GDM1 (cell line): ENCODE data around the gene BCAS4.

Experiments
- DNase-seq: peaks from one replicate; lab custom pipeline; 2025; lab: John Stamatoyannopoulos, UW

Gene BCAS4

GRCh38 chr20:50911716-50912115, 116.9 kb downstream of the BCAS4 start:
- DNase-seq: no peak

GRCh38 chr20:50913690-50914375, 119.0 kb downstream of the BCAS4 start:
- DNase-seq: no peak

DNA sequence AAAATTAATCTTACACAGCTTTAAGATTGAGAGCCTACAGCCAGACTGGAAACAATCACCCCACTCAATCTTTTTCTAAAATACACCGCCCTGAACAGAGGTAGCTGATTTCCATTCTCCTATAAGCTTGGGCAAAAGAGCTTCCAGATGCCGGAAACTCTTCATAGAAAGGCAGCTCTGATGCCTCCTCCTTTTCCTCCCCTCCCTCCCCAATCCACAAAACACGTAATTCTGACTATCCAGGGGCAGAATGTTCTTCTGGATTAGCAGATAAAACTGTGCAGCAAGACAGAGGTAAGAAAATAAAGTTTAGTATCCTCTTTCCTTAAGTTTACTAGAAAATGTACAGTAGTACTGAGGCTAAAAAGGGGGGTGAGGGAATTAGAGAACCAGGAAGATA, 120.6 kb downstream of the BCAS4 start:
- no peak for DNase-seq

- DNase-seq: no peak
These were observed 121.4 kb downstream of the BCAS4 start for GRCh38 chr20:50916257-50916656.

DNA sequence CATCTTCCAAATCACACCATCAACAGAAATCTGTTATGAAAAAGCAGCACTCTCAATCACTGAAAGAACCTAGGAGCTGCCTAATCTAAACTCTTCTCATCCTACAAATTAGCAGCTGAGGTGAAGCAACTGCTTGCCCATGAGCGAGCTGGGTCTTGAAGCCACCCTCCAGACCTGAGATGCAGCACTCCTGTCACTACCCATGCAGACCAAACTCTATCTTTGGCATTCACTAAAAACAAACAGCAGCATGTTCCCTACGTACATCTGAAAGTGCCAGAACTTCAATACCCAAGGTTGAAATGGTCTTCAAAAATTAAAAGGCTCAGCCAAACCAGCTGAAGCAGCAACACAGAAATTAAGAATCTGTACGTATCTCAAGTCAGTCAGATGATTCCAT, 122.1 kb downstream of the BCAS4 start:
- no peak for DNase-seq

DNA sequence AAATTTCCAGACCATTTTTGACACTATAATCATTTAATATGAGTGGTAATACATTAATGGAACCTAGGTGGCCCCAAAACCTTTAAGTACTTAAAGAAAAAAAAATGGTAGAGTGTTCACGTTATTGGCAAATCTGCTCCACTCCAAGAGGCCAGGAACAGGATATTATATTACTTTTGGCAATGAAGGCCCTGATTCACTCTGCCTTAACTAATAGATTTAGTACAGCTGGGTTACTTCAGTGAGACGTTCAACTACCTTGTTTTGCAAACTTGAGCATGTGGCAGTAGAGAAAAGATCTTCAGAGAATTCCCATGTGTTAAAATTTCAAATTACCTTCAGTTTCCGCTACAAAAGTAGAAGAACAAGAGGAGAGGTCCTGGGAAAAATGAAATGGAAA, 123.5 kb downstream of the BCAS4 start:
- no peak for DNase-seq

DNA sequence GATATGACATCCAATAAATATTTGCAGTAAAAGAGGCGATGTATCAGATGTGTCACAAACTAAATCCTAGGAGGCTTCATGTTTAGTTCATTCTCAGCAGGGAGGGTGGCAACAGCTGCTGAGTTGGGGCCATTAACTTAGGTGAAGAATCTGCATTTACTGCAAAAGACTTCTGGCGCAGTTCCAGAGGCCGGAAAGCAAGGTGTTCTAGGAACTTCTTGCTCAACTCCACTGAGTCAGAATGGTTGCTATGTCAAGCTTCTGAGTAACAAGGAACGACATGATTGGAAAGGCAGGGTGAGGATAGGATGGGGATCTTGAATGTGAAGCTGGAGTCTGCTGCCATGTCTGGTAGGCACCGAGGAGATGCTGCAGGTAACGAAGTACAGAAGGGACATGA, 124.7 kb downstream of the BCAS4 start:
- no peak for DNase-seq

GRCh38 chr20:50920997-50921396, 126.1 kb downstream of the BCAS4 start:
- no peak for DNase-seq

DNA sequence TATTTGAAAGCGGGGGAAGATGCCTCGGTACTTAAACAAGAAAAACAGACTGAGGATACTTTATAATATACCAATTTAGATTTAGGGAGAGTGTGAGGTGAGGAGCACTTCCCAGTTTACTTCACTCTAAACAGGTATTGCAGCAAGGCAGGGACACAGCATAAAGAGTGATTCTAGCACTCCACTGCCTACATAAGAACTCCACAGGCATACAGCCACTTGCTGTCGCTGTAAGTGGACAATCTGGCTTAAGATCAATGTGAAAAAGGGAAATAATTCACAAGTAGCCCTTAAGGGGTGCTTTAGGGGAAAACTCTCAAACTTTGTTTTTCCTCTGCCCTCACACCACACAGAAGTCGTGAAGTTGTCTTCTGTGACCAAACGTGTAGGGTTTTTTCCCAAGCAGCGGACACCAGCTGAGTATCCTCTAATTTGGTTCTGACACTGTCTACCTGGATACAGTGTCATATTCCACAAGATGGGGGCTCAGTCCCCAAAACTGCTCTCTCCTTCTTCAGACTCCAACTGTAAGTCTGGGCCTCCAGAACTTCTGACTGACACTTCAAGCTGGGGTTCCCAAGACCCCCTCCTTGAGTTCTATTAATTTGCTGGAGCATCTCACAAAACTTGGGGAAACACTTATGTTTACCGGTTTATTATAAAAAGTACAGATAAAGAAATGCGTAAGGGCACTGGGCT, 127.1 kb downstream of the BCAS4 start:
- DNase-seq: no peak

DNA sequence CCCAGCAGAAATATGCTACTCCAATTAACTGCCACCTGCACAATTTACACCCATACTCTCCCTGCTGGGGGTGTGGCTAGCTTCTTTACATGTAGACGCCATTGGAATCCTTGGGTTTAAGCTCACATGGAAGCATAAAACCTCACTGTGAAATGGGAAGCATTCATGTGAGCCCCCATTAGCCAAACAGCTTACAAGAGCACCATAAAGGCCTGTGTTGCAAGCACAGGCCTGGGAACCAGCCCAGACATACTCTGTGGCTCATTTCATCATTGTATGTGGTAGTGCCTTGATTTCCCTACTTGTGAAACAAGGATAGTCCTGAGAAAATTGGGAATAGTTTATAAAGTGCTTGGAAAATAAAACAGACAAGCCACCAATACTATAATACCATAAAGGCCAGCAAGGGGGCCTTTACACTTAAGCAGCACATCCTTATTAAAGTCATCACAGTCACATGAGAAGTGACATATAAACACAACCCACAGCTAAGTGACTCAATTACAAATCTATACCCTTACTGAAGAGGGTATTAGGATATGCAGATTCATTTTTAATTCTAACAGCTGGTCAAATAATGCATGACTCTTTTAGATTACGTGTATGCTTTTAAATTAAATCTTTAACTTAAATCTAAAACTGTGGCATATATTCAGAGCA, 129.5 kb downstream of the BCAS4 start:
- no peak for DNase-seq

DNA sequence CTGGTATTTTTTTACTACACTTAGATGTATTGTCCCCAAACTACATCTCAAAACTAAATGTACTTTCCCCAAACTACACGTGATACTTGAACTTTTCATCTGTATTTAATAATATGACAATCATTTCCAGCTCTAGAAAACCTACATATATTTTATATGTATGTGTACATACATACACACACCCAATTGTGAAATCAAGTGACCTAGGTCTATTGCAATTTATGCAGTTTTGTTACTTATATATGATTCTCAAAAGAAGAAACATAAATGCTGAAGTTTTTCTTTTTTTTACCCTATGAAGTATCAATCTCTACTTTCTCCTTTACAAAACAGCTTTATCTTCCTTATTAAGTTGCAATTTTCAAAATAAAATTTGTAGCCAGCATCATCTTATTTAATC, 131.7 kb downstream of the BCAS4 start:
- DNase-seq: no peak
